Neural cell (in vitro differentiated cells): ENCODE data around the gene ZSCAN31. TPM values are rescaled to one million over a fixed set of nuclear protein-coding genes. Genes with fewer than 3 reads are reported as not detected.
A peak's percentile ranks its signal among the peaks of the same experiment; 100 is the strongest.

Experiments used
- H2AFZ ChIP-seq: fragments of 200-600, 300-800 bp; sonication (generic), shearing (Covaris generic); 2 replicates; pipeline ENCODE4 v1.6.0; 2014; ENCODE audit warnings: low read depth, mild to moderate bottlenecking, antibody characterized with exemption, low read length, moderate library complexity
- H3F3A ChIP-seq: fragments of 200-600 bp; shearing (Covaris generic); 2 replicates; pipeline ENCODE4 v1.6.1; 2016; ENCODE audit warnings: mild to moderate bottlenecking, moderate library complexity, mixed read lengths, antibody characterized with exemption, low read length; ENCODE audit not compliant: insufficient read depth, poor library complexity, severe bottlenecking
- H3K27ac ChIP-seq: fragments of 200-600, 300-800 bp; sonication (generic), shearing (Covaris generic); 2 replicates; pipeline ENCODE4 v1.5.1; 2014; ENCODE audit warnings: mild to moderate bottlenecking, low read length, moderate library complexity
- H3K27me3 ChIP-seq: fragments of 300-800, 200-600 bp; sonication (generic), shearing (Covaris generic); 2 replicates; pipeline ENCODE4 v1.6.0; 2014; ENCODE audit warnings: mild to moderate bottlenecking, low read depth, low read length, moderate library complexity; ENCODE audit not compliant: insufficient read depth
- H3K36me3 ChIP-seq: fragments of 300-800, 200-600 bp; sonication (generic), shearing (Covaris generic); 2 replicates; pipeline ENCODE4 v1.5.1; 2014; ENCODE audit warnings: mild to moderate bottlenecking, antibody characterized with exemption, low read length, moderate library complexity; ENCODE audit not compliant: insufficient read depth
- H3K4me2 ChIP-seq: fragments of 300-800, 200-600 bp; sonication (generic), shearing (Covaris generic); 2 replicates; pipeline ENCODE4 v1.6.0; 2014; ENCODE audit warnings: mild to moderate bottlenecking, low read length
- H3K4me3 ChIP-seq: fragments of 300-800, 200-600 bp; sonication (generic), shearing (Covaris generic); 2 replicates; pipeline ENCODE4 v1.5.1; 2014; ENCODE audit warnings: mild to moderate bottlenecking, low read length, moderate library complexity
- H3K79me2 ChIP-seq: fragments of 200-600 bp; shearing (Covaris generic); replicated peaks from 2 replicates; pipeline ENCODE4 v1.6.0; 2014; ENCODE audit warnings: mild to moderate bottlenecking, low read length, moderate library complexity; ENCODE audit not compliant: insufficient read depth
- H3K9ac ChIP-seq: fragments of 300-800, 200-600 bp; sonication (generic), shearing (Covaris generic); 2 replicates; pipeline ENCODE4 v1.6.1; 2016; ENCODE audit warnings: mild to moderate bottlenecking, low read length, mixed read lengths
- H3K9me2 ChIP-seq: fragments of 200-600 bp; shearing (Covaris generic); 2 replicates; pipeline ENCODE4 v1.6.1; 2016; ENCODE audit warnings: mild to moderate bottlenecking, low read length, mixed read lengths; ENCODE audit not compliant: insufficient read depth
- H3K9me3 ChIP-seq: fragments of 200-600, 300-800 bp; sonication (generic), shearing (Covaris generic); 2 replicates; pipeline ENCODE4 v1.6.1; 2016; ENCODE audit warnings: mild to moderate bottlenecking, mixed run types, low read length, moderate library complexity, mixed read lengths
- H4K20me1 ChIP-seq: fragments of 200-600 bp; shearing (Covaris generic); 2 replicates; pipeline ENCODE4 v1.6.1; 2016; ENCODE audit warnings: mild to moderate bottlenecking, mixed run types; ENCODE audit not compliant: insufficient read depth
- EP300 ChIP-seq: fragments of 450-650 bp; conservative IDR thresholded peaks from 2 replicates; pipeline ENCODE4 v1.6.1; 2014; ENCODE audit warnings: antibody characterized with exemption, mild to moderate bottlenecking, moderate library complexity; ENCODE audit not compliant: poor library complexity, severe bottlenecking
- EZH2 ChIP-seq: fragments of 200-600, 300-800 bp; shearing (Covaris generic), sonication (generic); IDR thresholded peaks from 2 replicates; pipeline ENCODE4 v1.6.1; 2014; ENCODE audit warnings: antibody characterized with exemption, low read length, borderline replicate concordance, mild to moderate bottlenecking; ENCODE audit not compliant: insufficient read depth, poor library complexity, severe bottlenecking
- MXI1 ChIP-seq: fragments of 450-650 bp; conservative IDR thresholded peaks from 2 replicates; pipeline ENCODE4 v1.6.1; 2014; ENCODE audit warnings: antibody characterized with exemption, mild to moderate bottlenecking; ENCODE audit not compliant: poor library complexity, severe bottlenecking
- POLR2AphosphoS5 ChIP-seq: IDR thresholded peaks from 2 replicates; pipeline ENCODE4 v1.6.1; 2012
- RAD21 ChIP-seq: fragments of 450-650 bp; conservative IDR thresholded peaks from 2 replicates; pipeline ENCODE4 v1.6.1; 2014; ENCODE audit warnings: antibody characterized with exemption, mild to moderate bottlenecking, moderate library complexity
- SMC3 ChIP-seq: fragments of 450-650 bp; conservative IDR thresholded peaks from 2 replicates; pipeline ENCODE4 v1.6.1; 2014; ENCODE audit warnings: antibody characterized with exemption, mild to moderate bottlenecking, moderate library complexity; ENCODE audit not compliant: poor library complexity
- TAF1 ChIP-seq: IDR thresholded peaks from 2 replicates; pipeline ENCODE4 v1.6.1; 2012; ENCODE audit warnings: low read depth
- polyA plus RNA-seq: library from polyadenylated mRNA; depleted of rRNA; stranded (reverse); fragments of >200 nt; gene quantifications from 2 replicates; pipeline ENCODE4 v1.2.3, GENCODE V29; 2014
- TF ChIP-seq, protein P1 (sequence below): IDR thresholded peaks from 2 replicates; pipeline ENCODE4 v1.6.1; 2012; ENCODE audit warnings: borderline replicate concordance
- TF ChIP-seq, protein P2 (sequence below): fragments of 450-650 bp; IDR thresholded peaks from 2 replicates; pipeline ENCODE4 v1.5.1; 2014; ENCODE audit warnings: antibody characterized with exemption, mild to moderate bottlenecking, moderate library complexity; ENCODE audit not compliant: poor library complexity, severe bottlenecking

The ZSCAN31 gene
- polyA plus RNA-seq, 1 donor from 2014 or later = 2.6 TPM

DNA sequence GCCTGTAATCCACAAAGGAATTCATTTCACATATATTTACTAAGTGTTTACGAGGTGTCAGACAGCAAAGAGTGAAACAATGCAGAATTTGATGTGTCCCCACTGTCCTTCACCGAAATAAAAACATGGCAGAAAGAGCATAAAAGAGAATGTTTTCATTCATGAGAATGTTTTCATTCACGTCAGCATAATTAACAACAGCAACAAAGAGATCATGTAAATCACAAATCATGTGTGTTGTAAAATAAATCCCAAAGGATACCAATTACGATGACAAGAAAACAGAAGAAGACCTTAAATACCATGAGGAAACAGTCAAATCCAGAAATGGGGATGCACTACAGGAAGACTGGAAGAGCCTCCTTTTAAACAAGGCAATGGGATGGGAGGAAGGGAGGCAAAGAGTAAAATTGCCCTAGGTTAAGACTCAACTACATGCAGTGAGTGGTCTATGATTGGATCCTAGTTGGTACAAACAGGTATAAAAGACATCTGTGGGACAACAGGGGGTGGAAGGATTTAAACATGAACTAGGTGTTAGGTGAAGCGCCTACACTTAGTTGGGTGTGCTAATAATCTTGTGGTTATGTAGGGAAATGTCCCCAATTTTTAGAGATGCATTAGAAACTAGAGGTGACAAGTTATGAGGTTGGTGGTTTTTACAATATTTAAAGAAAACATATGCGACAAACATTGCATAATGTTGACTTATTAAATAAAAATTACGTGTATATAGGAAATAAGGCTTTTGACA is 1.5 kb downstream of the ZSCAN31 start:
- H3K36me3 ChIP-seq = no peaks in the 10 kb centered on the region
- H3K4me2 ChIP-seq = peak overlapping the region; percentile 49
- H3K9me2 ChIP-seq = no peaks in the 10 kb centered on the region
- H3K9ac ChIP-seq = peak overlapping the region; percentile 97
- H3K79me2 ChIP-seq = peaks cover 13% of the 10 kb centered on the region
- no peaks in the 10 kb centered on the region for H3K27me3 ChIP-seq
- H3F3A ChIP-seq = peaks cover 15% of the 10 kb centered on the region
- no peaks in the 10 kb centered on the region for H3K9me3 ChIP-seq
- peak overlapping the region; percentile 69 for H3K4me3 ChIP-seq
- H2AFZ ChIP-seq = no peak overlapping the region
- peak overlapping the region; percentile 100 for H3K27ac ChIP-seq
- TF ChIP-seq, protein P1, sequence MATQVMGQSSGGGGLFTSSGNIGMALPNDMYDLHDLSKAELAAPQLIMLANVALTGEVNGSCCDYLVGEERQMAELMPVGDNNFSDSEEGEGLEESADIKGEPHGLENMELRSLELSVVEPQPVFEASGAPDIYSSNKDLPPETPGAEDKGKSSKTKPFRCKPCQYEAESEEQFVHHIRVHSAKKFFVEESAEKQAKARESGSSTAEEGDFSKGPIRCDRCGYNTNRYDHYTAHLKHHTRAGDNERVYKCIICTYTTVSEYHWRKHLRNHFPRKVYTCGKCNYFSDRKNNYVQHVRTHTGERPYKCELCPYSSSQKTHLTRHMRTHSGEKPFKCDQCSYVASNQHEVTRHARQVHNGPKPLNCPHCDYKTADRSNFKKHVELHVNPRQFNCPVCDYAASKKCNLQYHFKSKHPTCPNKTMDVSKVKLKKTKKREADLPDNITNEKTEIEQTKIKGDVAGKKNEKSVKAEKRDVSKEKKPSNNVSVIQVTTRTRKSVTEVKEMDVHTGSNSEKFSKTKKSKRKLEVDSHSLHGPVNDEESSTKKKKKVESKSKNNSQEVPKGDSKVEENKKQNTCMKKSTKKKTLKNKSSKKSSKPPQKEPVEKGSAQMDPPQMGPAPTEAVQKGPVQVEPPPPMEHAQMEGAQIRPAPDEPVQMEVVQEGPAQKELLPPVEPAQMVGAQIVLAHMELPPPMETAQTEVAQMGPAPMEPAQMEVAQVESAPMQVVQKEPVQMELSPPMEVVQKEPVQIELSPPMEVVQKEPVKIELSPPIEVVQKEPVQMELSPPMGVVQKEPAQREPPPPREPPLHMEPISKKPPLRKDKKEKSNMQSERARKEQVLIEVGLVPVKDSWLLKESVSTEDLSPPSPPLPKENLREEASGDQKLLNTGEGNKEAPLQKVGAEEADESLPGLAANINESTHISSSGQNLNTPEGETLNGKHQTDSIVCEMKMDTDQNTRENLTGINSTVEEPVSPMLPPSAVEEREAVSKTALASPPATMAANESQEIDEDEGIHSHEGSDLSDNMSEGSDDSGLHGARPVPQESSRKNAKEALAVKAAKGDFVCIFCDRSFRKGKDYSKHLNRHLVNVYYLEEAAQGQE = no peak
- TF ChIP-seq EP300 = no peak
- no peak for TF ChIP-seq TAF1
- TF ChIP-seq SMC3 = no peak
- no peak for TF ChIP-seq MXI1
- TF ChIP-seq POLR2AphosphoS5 = no peak
- TF ChIP-seq, protein P2, sequence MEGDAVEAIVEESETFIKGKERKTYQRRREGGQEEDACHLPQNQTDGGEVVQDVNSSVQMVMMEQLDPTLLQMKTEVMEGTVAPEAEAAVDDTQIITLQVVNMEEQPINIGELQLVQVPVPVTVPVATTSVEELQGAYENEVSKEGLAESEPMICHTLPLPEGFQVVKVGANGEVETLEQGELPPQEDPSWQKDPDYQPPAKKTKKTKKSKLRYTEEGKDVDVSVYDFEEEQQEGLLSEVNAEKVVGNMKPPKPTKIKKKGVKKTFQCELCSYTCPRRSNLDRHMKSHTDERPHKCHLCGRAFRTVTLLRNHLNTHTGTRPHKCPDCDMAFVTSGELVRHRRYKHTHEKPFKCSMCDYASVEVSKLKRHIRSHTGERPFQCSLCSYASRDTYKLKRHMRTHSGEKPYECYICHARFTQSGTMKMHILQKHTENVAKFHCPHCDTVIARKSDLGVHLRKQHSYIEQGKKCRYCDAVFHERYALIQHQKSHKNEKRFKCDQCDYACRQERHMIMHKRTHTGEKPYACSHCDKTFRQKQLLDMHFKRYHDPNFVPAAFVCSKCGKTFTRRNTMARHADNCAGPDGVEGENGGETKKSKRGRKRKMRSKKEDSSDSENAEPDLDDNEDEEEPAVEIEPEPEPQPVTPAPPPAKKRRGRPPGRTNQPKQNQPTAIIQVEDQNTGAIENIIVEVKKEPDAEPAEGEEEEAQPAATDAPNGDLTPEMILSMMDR = no peak
- TF ChIP-seq EZH2 = no peak
- no peak for TF ChIP-seq RAD21
- H4K20me1 ChIP-seq = no peaks in the 10 kb centered on the region

DNA sequence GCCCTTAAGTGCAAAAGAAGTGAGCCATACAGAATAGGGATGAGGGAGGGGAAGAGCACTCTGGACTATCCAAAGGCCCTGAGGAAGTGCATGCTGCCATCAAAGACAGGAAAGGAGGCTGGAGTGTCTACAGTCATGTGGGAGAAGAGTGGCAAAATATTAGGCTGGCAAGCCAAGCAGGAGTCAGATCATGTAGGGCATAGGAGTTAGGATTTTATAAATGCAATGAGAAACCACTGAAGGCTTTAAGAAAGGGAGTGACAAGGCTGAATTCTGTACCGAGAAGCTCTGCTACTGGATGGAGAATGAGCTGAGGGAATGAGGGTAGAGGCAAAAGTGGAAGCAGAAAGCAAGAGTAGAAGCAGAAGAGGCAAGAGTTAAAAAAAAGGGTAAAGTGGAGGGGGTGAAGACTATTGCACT is 2.3 kb downstream of the ZSCAN31 start:
- Histone ChIP-seq H3K27ac (peak overlapping the region; percentile 100), H3K9me3 (no peaks in the 10 kb centered on the region), H2AFZ (no peak overlapping the region), H3K27me3 (no peaks in the 10 kb centered on the region), H3K4me2 (no peak overlapping the region), H3K79me2 (peaks cover 8% of the 10 kb centered on the region), H3K9ac (no peak overlapping the region), H3K9me2 (no peaks in the 10 kb centered on the region), H4K20me1 (no peaks in the 10 kb centered on the region), H3K4me3 (no peak overlapping the region), H3F3A (peaks cover 15% of the 10 kb centered on the region), H3K36me3 (no peaks in the 10 kb centered on the region)
- no peak for TF ChIP-seq POLR2AphosphoS5
- TF ChIP-seq MXI1 = no peak
- TF ChIP-seq EZH2 = no peak
- TF ChIP-seq, protein P1 = no peak
- TF ChIP-seq, protein P2 = no peak
- no peak for TF ChIP-seq TAF1
- no peak for TF ChIP-seq RAD21
- no peak for TF ChIP-seq EP300
